Stimulated activated CD8-positive, alpha-beta memory T cell treated with anti-CD3 and anti-CD28 coated beads, Interleukin-12 subunit alpha, Interleukin-12 subunit beta, amount 100 ng/mL, for 1 hour (primary cell): Measurements from ENCODE around the gene INPP4B.
"Not testable (repeated sequence)": the region's sequence is repeated elsewhere in the genome, so short reads cannot be mapped to it uniquely, and the experiment has no call there.

Experiments
- DNase-seq: peaks from one replicate; pipeline ENCODE4 v3.0.0-alpha.2; 2020; ENCODE audit warnings: low read depth

Gene INPP4B

GRCh38 chr4:142407596-142407995 lies 438.5 kb downstream of the INPP4B start:
- DNase-seq: no peak

- no peak for DNase-seq
Measured at GRCh38 chr4:142406917-142407501, 439.1 kb downstream of the INPP4B start.

- no peak for DNase-seq
Measured at GRCh38 chr4:142406499-142406835, 439.6 kb downstream of the INPP4B start.

GRCh38 chr4:142405695-142406498 lies 440.2 kb downstream of the INPP4B start:
- DNase-seq: no peak

- DNase-seq: no peak
Measured at GRCh38 chr4:142405021-142405694, 440.9 kb downstream of the INPP4B start.

GRCh38 chr4:142404191-142404611 lies 441.9 kb downstream of the INPP4B start:
- no peak for DNase-seq

GRCh38 chr4:142402900-142403299 lies 443.2 kb downstream of the INPP4B start:
- no peak for DNase-seq

- DNase-seq: no peak
Measured at GRCh38 chr4:142402156-142402555, 443.9 kb downstream of the INPP4B start.

GRCh38 chr4:142397364-142397991 lies 448.6 kb downstream of the INPP4B start:
- DNase-seq: not testable (repeated sequence)

- DNase-seq: no peak
Measured at GRCh38 chr4:142396279-142396678, 449.8 kb downstream of the INPP4B start.

- no peak for DNase-seq
Measured at GRCh38 chr4:142393127-142393526, 453.0 kb downstream of the INPP4B start.

- DNase-seq: no peak
Measured at GRCh38 chr4:142386856-142387255, 459.2 kb downstream of the INPP4B start.

- DNase-seq: no peak
Measured at GRCh38 chr4:142386449-142386848, 459.7 kb downstream of the INPP4B start.

- DNase-seq: no peak
Measured at GRCh38 chr4:142383800-142384470, 462.2 kb downstream of the INPP4B start.

GRCh38 chr4:142383354-142383753 lies 462.7 kb downstream of the INPP4B start:
- no peak for DNase-seq

GRCh38 chr4:142380052-142380602 lies 466.0 kb downstream of the INPP4B start:
- DNase-seq: no peak

- DNase-seq: no peak
Measured at GRCh38 chr4:142379277-142380051, 466.6 kb downstream of the INPP4B start.

GRCh38 chr4:142378179-142378578 lies 467.9 kb downstream of the INPP4B start:
- DNase-seq: no peak

- DNase-seq: no peak
Measured at GRCh38 chr4:142377342-142378091, 468.6 kb downstream of the INPP4B start.

GRCh38 chr4:142376204-142376603 lies 469.9 kb downstream of the INPP4B start:
- no peak for DNase-seq
